HEK293T (cell line): ENCODE results near the gene HACE1.

ENCODE experiments used
- FOXK2 ChIP-seq: fragments of 450-650 bp; IDR thresholded peaks from 2 replicates; pipeline ENCODE4 v1.6.1; 2016; ENCODE audit warnings: mild to moderate bottlenecking
- FOXM1 ChIP-seq: fragments of 450-650 bp; IDR thresholded peaks from 2 replicates; pipeline ENCODE4 v1.6.1; 2017; ENCODE audit warnings: mild to moderate bottlenecking, borderline replicate concordance
- PKNOX1 ChIP-seq: fragments of 450-650 bp; IDR thresholded peaks from 2 replicates; pipeline ENCODE4 v1.6.1; 2016
- SP1 ChIP-seq: fragments of 450-650 bp; IDR thresholded peaks from 2 replicates; pipeline ENCODE4 v1.6.1; 2017
- SUZ12 ChIP-seq: fragments of 450-650 bp; IDR thresholded peaks from 2 replicates; pipeline ENCODE4 v1.6.1; 2016; ENCODE audit warnings: mild to moderate bottlenecking
- TARDBP ChIP-seq: fragments of 450-650 bp; IDR thresholded peaks from 2 replicates; pipeline ENCODE4 v1.6.1; 2016
- ZNF384 ChIP-seq: fragments of 450-650 bp; IDR thresholded peaks from 2 replicates; pipeline ENCODE4 v1.6.1; 2016

DNA sequence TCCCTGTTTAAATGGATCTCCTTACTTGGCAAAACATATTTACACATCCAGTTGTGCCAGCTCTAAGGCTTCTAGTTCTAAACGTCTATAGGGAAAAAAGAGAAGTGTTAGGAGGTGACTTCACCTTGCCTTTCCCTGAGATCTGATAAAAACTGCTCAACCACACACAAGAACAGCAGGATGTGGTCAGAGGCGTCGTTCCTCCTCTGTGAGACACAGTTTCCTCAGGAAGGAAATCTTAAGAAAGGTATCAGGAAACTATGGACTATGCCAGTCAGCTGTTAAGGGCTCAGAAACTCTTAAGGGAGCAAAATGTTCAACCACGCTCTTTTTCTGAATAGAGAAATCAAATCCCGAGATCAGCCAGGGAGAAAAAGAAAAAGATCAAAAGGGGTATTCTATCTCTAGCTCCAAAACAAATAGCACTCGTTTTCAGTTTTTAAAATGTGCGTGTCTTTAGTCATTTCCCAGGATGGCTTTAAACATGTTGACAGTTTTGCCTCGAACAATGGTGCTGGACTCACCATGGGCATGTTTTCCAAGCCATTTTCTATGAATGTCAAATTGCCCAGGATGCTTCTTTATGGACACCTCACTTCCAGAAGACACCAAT lies 154.5 kb downstream of the HACE1 start:
- TF ChIP-seq SP1 (no peak), FOXM1 (no peak), PKNOX1 (no peak), TARDBP (no peak), ZNF384 (no peak), SUZ12 (no peak), FOXK2 (no peak)
